Measurements from ENCODE around the gene LYG1.
"Not testable (repeated sequence)": the region's sequence is repeated elsewhere in the genome, so short reads cannot be mapped to it uniquely, and the experiment has no call there.

Gene LYG1

GRCh38 chr2:99301097-99301496 lies at the start of gene LYG1:
LYG1 (minus strand) TSS chr2:99301197; CDS start chr2:99295670, 5,527 bp downstream.
- not testable (repeated sequence) for DNase-seq (ENCODE audit: low read depth)

- no peak for DNase-seq (ENCODE audit: low read depth)
Observed at GRCh38 chr2:99350194-99350593, 49.2 kb upstream of the LYG1 start.

GRCh38 chr2:99348173-99348572 lies 47.2 kb upstream of the LYG1 start:
- DNase-seq (ENCODE audit: low read depth), result no peak

GRCh38 chr2:99346218-99346617 lies 45.2 kb upstream of the LYG1 start:
- DNase-seq (ENCODE audit: low read depth), result no peak

GRCh38 chr2:99345446-99345845 lies 44.4 kb upstream of the LYG1 start:
- DNase-seq (ENCODE audit: low read depth), result not testable (repeated sequence)

- no peak for DNase-seq (ENCODE audit: low read depth)
Observed at GRCh38 chr2:99342536-99342935, 41.5 kb upstream of the LYG1 start.

- no peak for DNase-seq (ENCODE audit: low read depth)
Observed at GRCh38 chr2:99340669-99341236, 39.8 kb upstream of the LYG1 start.

GRCh38 chr2:99338029-99338585 lies 37.1 kb upstream of the LYG1 start:
- no peak for DNase-seq (ENCODE audit: low read depth)

GRCh38 chr2:99337113-99338028 lies 36.4 kb upstream of the LYG1 start, which contains the start of gene EIF5B:
EIF5B (plus strand) TSS chr2:99337389; CDS start chr2:99337555, 166 bp downstream.
- DNase-seq (ENCODE audit: low read depth), result peak; percentile 92

GRCh38 chr2:99336804-99337112 lies 35.8 kb upstream of the LYG1 start:
- DNase-seq (ENCODE audit: low read depth), result no peak

- peak; percentile 98 for DNase-seq (ENCODE audit: low read depth)
Observed at GRCh38 chr2:99335911-99336803, 35.2 kb upstream of the LYG1 start, which contains the start of gene TXNDC9. TXNDC9 (minus strand) TSS chr2:99336333; CDS start chr2:99333210, 3,123 bp downstream.

- DNase-seq (ENCODE audit: low read depth), result no peak
Observed at GRCh38 chr2:99325384-99325783, 24.4 kb upstream of the LYG1 start.

GRCh38 chr2:99317873-99318200 lies 16.8 kb upstream of the LYG1 start:
- DNase-seq (ENCODE audit: low read depth), result not testable (repeated sequence)

GRCh38 chr2:99317161-99317872 lies 16.3 kb upstream of the LYG1 start:
- no peak for DNase-seq (ENCODE audit: low read depth)

- DNase-seq (ENCODE audit: low read depth), result no peak
Observed at GRCh38 chr2:99299580-99299979, 1.4 kb downstream of the LYG1 start.

- no peak for DNase-seq (ENCODE audit: low read depth)
Observed at GRCh38 chr2:99297994-99298393, 3.0 kb downstream of the LYG1 start.

GRCh38 chr2:99285526-99285925 lies 15.5 kb downstream of the LYG1 start:
- no peak for DNase-seq (ENCODE audit: low read depth)

- DNase-seq (ENCODE audit: low read depth), result no peak
Observed at GRCh38 chr2:99279969-99280695, 20.9 kb downstream of the LYG1 start.

GRCh38 chr2:99278793-99279291 lies 22.2 kb downstream of the LYG1 start:
- DNase-seq (ENCODE audit: low read depth), result no peak

- not testable (repeated sequence) for DNase-seq (ENCODE audit: low read depth)
Observed at GRCh38 chr2:99278195-99278765, 22.7 kb downstream of the LYG1 start.

Data from stimulated activated CD8-positive, alpha-beta memory T cell treated with anti-CD3 and anti-CD28 coated beads, Interleukin-4, amount 100 ng/mL, for 24 hours (primary cell).